IMR-90 (cell line): Measurements from ENCODE around the gene UCHL5. TPM values are rescaled to one million over a fixed set of nuclear protein-coding genes. Genes with fewer than 3 reads are reported as not detected.

Experiments used
- ATAC-seq: fragments of 200-7000 bp; cut with Tn5 transposase; 2 replicates; pipeline ENCODE4 v1.9.1; 2020; ENCODE audit warnings: low read depth, mild to moderate bottlenecking, moderate library complexity
- BruUV-seq: library from RNA; stranded (reverse); fragments of 400-500 nt; replicated peaks from 2 replicates; lab custom pipeline; 2021; lab: Mats Ljungman, UMichigan
- CTCF ChIA-PET: fragments of 300-600 bp; formaldehyde crosslinking; extraction: SDS; loops from one replicate; lab custom pipeline; 2021; ENCODE audit warnings: antibody characterized with exemption; lab: Yijun Ruan, JAX
- POLR2A ChIA-PET: fragments of 300-600 bp; sonication (Branson Sonifier 250); formaldehyde crosslinking; loops from one replicate; lab custom pipeline; 2022; ENCODE audit warnings: antibody characterized with exemption; ENCODE audit not compliant: unreplicated experiment; lab: Charles Lee
- DNase-seq: peaks from one replicate; pipeline ENCODE4 v3.0.0; 2013
- H2AFZ ChIP-seq: replicated peaks from 2 replicates; pipeline ENCODE3; 2013; ENCODE audit warnings: low read length, mild to moderate bottlenecking; ENCODE audit not compliant: poor library complexity
- H2AK5ac ChIP-seq: 2 replicates; pipeline ENCODE4 v1.6.1; 2013; ENCODE audit warnings: low read depth, low read length, inconsistent platforms
- H2AK9ac ChIP-seq: replicated peaks from 2 replicates; pipeline ENCODE3; 2013; ENCODE audit warnings: mild to moderate bottlenecking, low read depth, low read length, moderate library complexity; ENCODE audit not compliant: poor library complexity
- H2BK120ac ChIP-seq: 2 replicates; pipeline ENCODE4 v1.6.1; 2013; ENCODE audit warnings: low read depth, low read length, inconsistent platforms
- H2BK15ac ChIP-seq: 3 replicates; pipeline ENCODE4 v1.6.1; 2013; ENCODE audit warnings: low read depth, low read length, inconsistent platforms
- H2BK20ac ChIP-seq: 2 replicates; pipeline ENCODE4 v1.6.1; 2013; ENCODE audit warnings: low read depth, mild to moderate bottlenecking, inconsistent platforms, low read length, moderate library complexity
- H2BK5ac ChIP-seq: 2 replicates; pipeline ENCODE4 v1.6.1; 2013; ENCODE audit warnings: mild to moderate bottlenecking, low read depth, low read length, inconsistent platforms; ENCODE audit not compliant: poor library complexity, severe bottlenecking
- H3K14ac ChIP-seq: replicated peaks from 2 replicates; pipeline ENCODE4 v1.6.1; 2013; ENCODE audit warnings: low read depth, low read length, inconsistent platforms
- H3K18ac ChIP-seq: 2 replicates; pipeline ENCODE4 v1.6.1; 2013; ENCODE audit warnings: low read depth, low read length, control low read depth
- H3K23ac ChIP-seq: 2 replicates; pipeline ENCODE4 v1.6.1; 2013; ENCODE audit warnings: low read depth, low read length, inconsistent platforms
- H3K27ac ChIP-seq: 2 replicates; pipeline ENCODE4 v1.5.1; 2013; ENCODE audit warnings: mild to moderate bottlenecking, control low read depth, low read length; ENCODE audit not compliant: insufficient read depth
- H3K27me3 ChIP-seq: 2 replicates; pipeline ENCODE4 v1.6.1; 2013; ENCODE audit warnings: low read length; ENCODE audit not compliant: control insufficient read depth, insufficient read depth
- H3K36me3 ChIP-seq: 2 replicates; pipeline ENCODE4 v1.6.1; 2013; ENCODE audit warnings: low read length, mixed read lengths; ENCODE audit not compliant: control insufficient read depth, insufficient read depth
- H3K4ac ChIP-seq: 2 replicates; pipeline ENCODE4 v1.6.1; 2013; ENCODE audit warnings: low read depth, low read length, inconsistent platforms
- H3K4me1 ChIP-seq: 2 replicates; pipeline ENCODE4 v1.6.1; 2013; ENCODE audit warnings: low read length, mixed read lengths; ENCODE audit not compliant: control insufficient read depth, insufficient read depth
- H3K4me2 ChIP-seq: 2 replicates; pipeline ENCODE4 v1.6.1; 2013; ENCODE audit warnings: low read depth, mild to moderate bottlenecking, control low read depth, low read length, moderate library complexity
- H3K4me3 ChIP-seq: 2 replicates; pipeline ENCODE4 v1.5.1; 2013; ENCODE audit warnings: low read depth, mild to moderate bottlenecking, control low read depth, low read length, moderate library complexity; ENCODE audit not compliant: insufficient read depth
- H3K56ac ChIP-seq: 2 replicates; pipeline ENCODE4 v1.6.1; 2013; ENCODE audit warnings: low read length, inconsistent platforms; ENCODE audit not compliant: insufficient read depth; ENCODE audit errors: extremely low read depth
- H3K79me1 ChIP-seq, 2 experiments: 2 replicates each; pipeline ENCODE4 v1.6.1; 2013; ENCODE audit warnings: low read length in 2 of 2, inconsistent platforms in 1 of 2, low read depth in 1 of 2
- H3K9ac ChIP-seq: 2 replicates; pipeline ENCODE4 v1.6.1; 2013; ENCODE audit warnings: low read depth, low read length, control low read depth
- H3K9me1 ChIP-seq: 2 replicates; pipeline ENCODE4 v1.6.1; 2013; ENCODE audit warnings: low read length, inconsistent platforms; ENCODE audit not compliant: insufficient read depth
- H3K9me3 ChIP-seq: 2 replicates; pipeline ENCODE4 v1.6.1; 2013; ENCODE audit warnings: low read length; ENCODE audit not compliant: control insufficient read depth, insufficient read depth
- H4K20me1 ChIP-seq: 2 replicates; pipeline ENCODE4 v1.6.1; 2013; ENCODE audit warnings: low read length, inconsistent platforms; ENCODE audit not compliant: insufficient read depth
- H4K5ac ChIP-seq: 2 replicates; pipeline ENCODE4 v1.6.1; 2013; ENCODE audit warnings: mild to moderate bottlenecking, low read depth, low read length, control low read depth
- H4K8ac ChIP-seq, 2 experiments: 2 replicates each; pipeline ENCODE4 v1.6.1; 2013; ENCODE audit warnings: low read depth in 2 of 2, low read length in 2 of 2, control low read depth in 1 of 2, inconsistent platforms in 1 of 2
- H4K91ac ChIP-seq: 2 replicates; pipeline ENCODE4 v1.6.1; 2013; ENCODE audit warnings: low read depth, low read length, inconsistent platforms; ENCODE audit not compliant: insufficient read depth
- CTCF ChIP-seq: conservative IDR thresholded peaks from 2 replicates; pipeline ENCODE4 v1.5.1; 2012; ENCODE audit warnings: mild to moderate bottlenecking, low read depth, low read length, improper control_type of control experiment
- ELK1 ChIP-seq: fragments of 150-350 bp; IDR thresholded peaks from 2 replicates; pipeline ENCODE4 v1.6.1; 2016; ENCODE audit warnings: low read depth, mild to moderate bottlenecking, low read length, moderate library complexity, borderline replicate concordance
- FOS ChIP-seq: fragments of 150-350 bp; IDR thresholded peaks from 2 replicates; pipeline ENCODE4 v1.6.1; 2016; ENCODE audit warnings: low read depth, low read length
- MAFK ChIP-seq: IDR thresholded peaks from 2 replicates; pipeline ENCODE4 v1.6.1; 2012; ENCODE audit warnings: low read depth, low read length, improper control_type of control experiment
- MXI1 ChIP-seq: IDR thresholded peaks from 2 replicates; pipeline ENCODE4 v1.6.1; 2012; ENCODE audit warnings: low read depth, mild to moderate bottlenecking, low read length, moderate library complexity, borderline replicate concordance
- POLR2A ChIP-seq: IDR thresholded peaks from 2 replicates; pipeline ENCODE4 v1.6.1; 2012; ENCODE audit warnings: mild to moderate bottlenecking, low read depth, low read length
- RAD21 ChIP-seq: IDR thresholded peaks from 2 replicates; pipeline ENCODE4 v1.6.1; 2012; ENCODE audit warnings: low read length, improper control_type of control experiment
- RCOR1 ChIP-seq: IDR thresholded peaks from 2 replicates; pipeline ENCODE4 v1.6.1; 2012; ENCODE audit warnings: mild to moderate bottlenecking, low read length, improper control_type of control experiment; ENCODE audit not compliant: insufficient replicate concordance
- RFX5 ChIP-seq: IDR thresholded peaks from 2 replicates; pipeline ENCODE4 v1.8.0; 2012; ENCODE audit warnings: low read depth, mild to moderate bottlenecking, low read length, moderate library complexity
- SMC3 ChIP-seq: fragments of 150-350 bp; IDR thresholded peaks from 2 replicates; pipeline ENCODE4 v1.6.1; 2016; ENCODE audit warnings: low read depth, mild to moderate bottlenecking, antibody characterized with exemption, low read length, moderate library complexity
- USF2 ChIP-seq: fragments of 150-350 bp; IDR thresholded peaks from 2 replicates; pipeline ENCODE4 v1.6.1; 2017; ENCODE audit warnings: mild to moderate bottlenecking, antibody characterized with exemption, low read length, low read depth
- WGBS, 2 experiments: methylation state at CpG; one replicate each; pipeline versions ENCODE4 v1.1.5 to v1.1.7; 2013; ENCODE audit warnings: missing lambda C conversion rate in 2 of 2; ENCODE audit not compliant: insufficient read length in 1 of 2; ENCODE audit errors: extremely low coverage in 2 of 2; 5-methylcytosine and 5-hydroxymethylcytosine counted together
- dilution Hi-C: fragments of 300-500 bp; cut with HindIII; formaldehyde crosslinking; loops from one replicate; pipeline ENCODE4 v1.14.3; 2018; ENCODE audit warnings: low sequenced_read_pairs; ENCODE audit not compliant: unreplicated experiment
- in situ Hi-C: fragments of 300-500 bp; cut with MboI; formaldehyde crosslinking; loops from 3 replicates; pipeline ENCODE4 v1.14.3; 2019; ENCODE audit warnings: low sequenced_read_pairs, inconsistent platforms, mixed read lengths
- intact Hi-C: fragments of 100-400 bp; cut with micrococcal nuclease; formaldehyde crosslinking; loops from 2 replicates; pipeline ENCODE4 v1.10.0; 2022
- polyA plus RNA-seq, 3 experiments: library from polyadenylated mRNA; depleted of rRNA; stranded (reverse); fragments of >200 nt; gene quantifications; 2 replicates each; pipeline ENCODE4 v1.2.3, GENCODE V29; 2012; ENCODE audit warnings: low replicate concordance in 1 of 3
- total RNA-seq: library from RNA; depleted of rRNA; stranded (reverse); fragments of >200 nt; gene quantifications from 2 replicates; pipeline ENCODE4 v1.2.3, GENCODE V29; 2012

UCHL5 gene
- total and polyA plus RNA-seq, 2 of the 4 experiments (the other 2 are of a cell fraction) = 12.9 to 18.4 TPM

GRCh38 chr1:193060406-193060805 lies 1.2 kb upstream of the UCHL5 start:
- no peak overlapping the region for H2AFZ ChIP-seq
- in situ Hi-C loops = no loop called here

More at GRCh38 chr1:193060406-193060805, 1.2 kb upstream of the UCHL5 start:
- Histone ChIP-seq H3K9me1 (peaks cover 6% of the 10 kb centered on the region), H2AK9ac (no peak overlapping the region), H3K14ac (0 out of 2 replicates have a peak overlapping the region, but pooled peaks have one; percentile 5), H2BK20ac (no peak overlapping the region), H4K20me1 (peaks cover 15% of the 10 kb centered on the region; the same call in 1 of the 2 replicates), H2BK5ac (peak overlapping the region; percentile 37), H3K18ac (no peak overlapping the region), H3K4ac (peak overlapping the region; percentile 27; the same call in 1 of the 2 replicates), H3K9ac (peak overlapping the region; percentile 79; the same call in 1 of the 2 replicates), H3K36me3 (no peaks in the 10 kb centered on the region), H2BK120ac (no peak overlapping the region), H4K91ac (0 out of 2 replicates have a peak overlapping the region, but pooled peaks have one; percentile 4), H3K27me3 (no peaks in the 10 kb centered on the region), H4K5ac (no peak overlapping the region), H3K4me2 (peak overlapping the region; percentile 83), H3K79me1 (peaks cover 5 to 38% of the 10 kb centered on the region in 2 experiments; a peak in 2 of 4 replicates), H3K27ac (peak overlapping the region; percentile 16; the same call in 1 of the 2 replicates), H3K56ac (peak overlapping the region; percentile 25; the same call in 1 of the 2 replicates), H3K9me3 (no peaks in the 10 kb centered on the region), H3K4me1 (peaks cover 2% of the 10 kb centered on the region; the same call in 1 of the 2 replicates), H3K23ac (peak overlapping the region; percentile 4), H2BK15ac (no peak overlapping the region), H4K8ac (no peak overlapping the region; a peak in 1 of 4 replicates), H2AK5ac (no peak overlapping the region), H3K4me3 (peak overlapping the region; percentile 82)
- no peak for ATAC-seq
- TF ChIP-seq RCOR1 (no peak), MAFK (no peak), POLR2A (no peak), FOS (no peak), CTCF (no peak), USF2 (no peak), MXI1 (no peak), RAD21 (no peak), RFX5 (no peak), ELK1 (no peak), SMC3 (no peak)
- intact Hi-C loops = no loop called here
- DNase-seq = no peak
- no TSS peak for BruUV-seq
- dilution Hi-C loops = no loop called here
- CTCF ChIA-PET = no interaction called here
- WGBS, 2 experiments = 0% methylated on average over 1 of the region's 4 CpGs; no CpG with 5 or more reads in 1 of the 2 experiments
- POLR2A ChIA-PET = no interaction called here
